HG03280 (cell line): Measurements from ENCODE around the gene USP13.

Source experiments
- ATAC-seq: cut with Tn5 transposase; IDR thresholded peaks from one replicate; pipeline ENCODE4 v1.9.1; 2021; ENCODE audit warnings: mild to moderate bottlenecking, moderate library complexity; ENCODE audit not compliant: unreplicated experiment

The USP13 gene

GRCh38 chr3:179731544-179731943, 78.7 kb downstream of the USP13 start:
- no peak for ATAC-seq

- ATAC-seq = no peak
Observed at GRCh38 chr3:179732661-179733348, 80.0 kb downstream of the USP13 start.

GRCh38 chr3:179733797-179734196, 81.0 kb downstream of the USP13 start:
- no peak for ATAC-seq

- no peak for ATAC-seq
Observed at GRCh38 chr3:179734497-179735281, 81.8 kb downstream of the USP13 start.

- no peak for ATAC-seq
Observed at GRCh38 chr3:179735321-179735720, 82.5 kb downstream of the USP13 start.

GRCh38 chr3:179738998-179739397, 86.2 kb downstream of the USP13 start:
- ATAC-seq = no peak

GRCh38 chr3:179739816-179740594, 87.2 kb downstream of the USP13 start:
- no peak for ATAC-seq

GRCh38 chr3:179743913-179744312, 91.1 kb downstream of the USP13 start:
- no peak for ATAC-seq

GRCh38 chr3:179744667-179745066, 91.8 kb downstream of the USP13 start:
- no peak for ATAC-seq

- ATAC-seq = no peak
Observed at GRCh38 chr3:179745079-179745478, 92.2 kb downstream of the USP13 start.

- no peak for ATAC-seq
Observed at GRCh38 chr3:179745716-179746115, 92.9 kb downstream of the USP13 start.

GRCh38 chr3:179750720-179751328, 98.0 kb downstream of the USP13 start:
- no peak for ATAC-seq

GRCh38 chr3:179760944-179761343, 108.1 kb downstream of the USP13 start:
- no peak for ATAC-seq

GRCh38 chr3:179765396-179765795, 112.6 kb downstream of the USP13 start:
- no peak for ATAC-seq

- ATAC-seq = no peak
Observed at GRCh38 chr3:179766416-179767133, 113.7 kb downstream of the USP13 start.

GRCh38 chr3:179768080-179768479, 115.2 kb downstream of the USP13 start:
- ATAC-seq = no peak

- ATAC-seq = no peak
Observed at GRCh38 chr3:179769411-179770247, 116.8 kb downstream of the USP13 start.

- ATAC-seq = no peak
Observed at GRCh38 chr3:179771797-179772196, 119.0 kb downstream of the USP13 start.

- no peak for ATAC-seq
Observed at GRCh38 chr3:179772297-179772696, 119.5 kb downstream of the USP13 start.
